ENCODE results near the gene OTOP2. TPM values are rescaled to one million over a fixed set of nuclear protein-coding genes. Genes with fewer than 3 reads are reported as not detected.

Gene OTOP2
- polyA plus RNA-seq, 3 donors = 0.05 TPM; not detected in 2

- H3K27ac Mint-ChIP-seq = peak overlapping the region in 1 of 7 donors; percentile 45
- no peak overlapping the region for H2AFZ ChIP-seq (ENCODE audit: insufficient read depth, low read depth, low read length, poor library complexity, severe bottlenecking)
- TF ChIP-seq, protein P1, sequence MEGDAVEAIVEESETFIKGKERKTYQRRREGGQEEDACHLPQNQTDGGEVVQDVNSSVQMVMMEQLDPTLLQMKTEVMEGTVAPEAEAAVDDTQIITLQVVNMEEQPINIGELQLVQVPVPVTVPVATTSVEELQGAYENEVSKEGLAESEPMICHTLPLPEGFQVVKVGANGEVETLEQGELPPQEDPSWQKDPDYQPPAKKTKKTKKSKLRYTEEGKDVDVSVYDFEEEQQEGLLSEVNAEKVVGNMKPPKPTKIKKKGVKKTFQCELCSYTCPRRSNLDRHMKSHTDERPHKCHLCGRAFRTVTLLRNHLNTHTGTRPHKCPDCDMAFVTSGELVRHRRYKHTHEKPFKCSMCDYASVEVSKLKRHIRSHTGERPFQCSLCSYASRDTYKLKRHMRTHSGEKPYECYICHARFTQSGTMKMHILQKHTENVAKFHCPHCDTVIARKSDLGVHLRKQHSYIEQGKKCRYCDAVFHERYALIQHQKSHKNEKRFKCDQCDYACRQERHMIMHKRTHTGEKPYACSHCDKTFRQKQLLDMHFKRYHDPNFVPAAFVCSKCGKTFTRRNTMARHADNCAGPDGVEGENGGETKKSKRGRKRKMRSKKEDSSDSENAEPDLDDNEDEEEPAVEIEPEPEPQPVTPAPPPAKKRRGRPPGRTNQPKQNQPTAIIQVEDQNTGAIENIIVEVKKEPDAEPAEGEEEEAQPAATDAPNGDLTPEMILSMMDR (IDR thresholded peaks at IDR 0.05) = no peak
- H3K79me2 ChIP-seq (ENCODE audit: insufficient read depth, low read length) = no peaks in the 10 kb centered on the region
- no peak overlapping the region for H3K4me2 ChIP-seq (replicated peaks; ENCODE audit: extremely low read depth, low read length, poor library complexity, severe bottlenecking)
- H3K4me3 Mint-ChIP-seq = no peak overlapping the region
- no peaks in the 10 kb centered on the region for H3K9me3 ChIP-seq (replicated peaks in 1 of 2; ENCODE audit: control insufficient read depth in 1 of 2, insufficient read depth in 1 of 2, low read length in 2 of 2)
- peaks cover 0 to 21% (median 4%) of the 10 kb centered on the region in 7 donors for H3K9me3 Mint-ChIP-seq
- peaks cover 20% of the 10 kb centered on the region for H3K4me1 Mint-ChIP-seq
- H3K4me3 ChIP-seq (replicated peaks in 1 of 3; ENCODE audit: low read depth in 2 of 3, low read length in 3 of 3) = no peak overlapping the region
- peaks cover 16 to 19% of the 10 kb centered on the region in 2 donors for H3K4me1 ChIP-seq (ENCODE audit: control insufficient read depth in 1 of 2, insufficient read depth in 2 of 2, low read length in 2 of 2)
- no peaks in the 10 kb centered on the region for H3K36me3 ChIP-seq (replicated peaks in 1 of 2; ENCODE audit: control insufficient read depth in 1 of 2, insufficient read depth in 2 of 2, low read length in 2 of 2)
- no CpG with 5 or more reads among the region's 3 CpGs for WGBS (ENCODE audit: insufficient coverage)
- no peak for DNase-seq
- H3K9ac ChIP-seq (ENCODE audit: insufficient read depth, low read length, poor library complexity, severe bottlenecking) = no peak overlapping the region
- H3K36me3 Mint-ChIP-seq = peaks cover 0 to 7% of the 10 kb centered on the region in 2 donors
- intact Hi-C loops (cut with micrococcal nuclease) = no loop called here
- no peaks in the 10 kb centered on the region for H4K20me1 ChIP-seq (ENCODE audit: insufficient read depth, low read length)
- no peak overlapping the region for H3K27ac ChIP-seq (ENCODE audit: low read depth in 1 of 2, low read length in 2 of 2)
- peaks cover 61 to 83% (median 75%) of the 10 kb centered on the region in 3 donors for H3K27me3 Mint-ChIP-seq (ENCODE audit: low read depth in 3 of 3)
- H3K27me3 ChIP-seq (ENCODE audit: control insufficient read depth in 2 of 2, insufficient read depth in 2 of 2, low read length in 2 of 2) = peaks cover 24 to 51% of the 10 kb centered on the region in 2 donors
These were observed 53.7 kb downstream of the OTOP2 start for GRCh38 chr17:74977802-74978201.

DNA sequence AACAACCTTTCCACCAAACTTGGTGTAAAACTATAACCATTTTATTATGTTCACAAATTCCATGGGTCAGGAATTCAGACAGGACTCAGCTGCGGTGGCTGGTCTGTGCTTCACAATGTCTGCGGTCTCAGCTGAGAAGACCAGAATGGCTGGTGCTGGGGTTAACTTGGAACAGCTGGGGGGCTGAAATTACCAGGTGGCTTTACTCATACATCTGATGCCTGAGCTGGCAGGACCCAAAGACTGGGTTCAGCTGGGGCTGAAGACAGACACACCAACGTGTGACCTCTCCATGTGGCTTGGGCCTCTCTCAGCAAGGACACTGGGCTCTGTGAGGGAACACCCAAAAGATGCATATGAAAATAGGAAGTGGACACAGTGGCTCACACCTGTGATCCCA lies 54.2 kb downstream of the OTOP2 start:
- TF ChIP-seq, protein P1 (IDR thresholded peaks at IDR 0.05) = no peak
- H4K20me1 ChIP-seq (ENCODE audit: insufficient read depth, low read length) = no peaks in the 10 kb centered on the region
- no peak overlapping the region for H3K27ac Mint-ChIP-seq
- no peak for DNase-seq
- H3K4me3 Mint-ChIP-seq = peak overlapping the region in 1 of 2 donors; percentile 18
- peaks cover 13 to 17% of the 10 kb centered on the region in 2 donors for H3K4me1 ChIP-seq (ENCODE audit: control insufficient read depth in 1 of 2, insufficient read depth in 2 of 2, low read length in 2 of 2)
- no peak overlapping the region for H3K9ac ChIP-seq (ENCODE audit: insufficient read depth, low read length, poor library complexity, severe bottlenecking)
- no peak overlapping the region for H3K27ac ChIP-seq (ENCODE audit: low read depth in 1 of 2, low read length in 2 of 2)
- H3K27me3 ChIP-seq (ENCODE audit: control insufficient read depth in 2 of 2, insufficient read depth in 2 of 2, low read length in 2 of 2) = peaks cover 20 to 51% of the 10 kb centered on the region in 2 donors
- H3K4me2 ChIP-seq (replicated peaks; ENCODE audit: extremely low read depth, low read length, poor library complexity, severe bottlenecking) = no peak overlapping the region
- H3K9me3 ChIP-seq (replicated peaks in 1 of 2; ENCODE audit: control insufficient read depth in 1 of 2, insufficient read depth in 1 of 2, low read length in 2 of 2) = no peaks in the 10 kb centered on the region
- no peak overlapping the region for H2AFZ ChIP-seq (ENCODE audit: insufficient read depth, low read depth, low read length, poor library complexity, severe bottlenecking)
- H3K36me3 Mint-ChIP-seq = peaks cover 0 to 3% of the 10 kb centered on the region in 2 donors
- H3K9me3 Mint-ChIP-seq = peaks cover 0 to 17% (median 3%) of the 10 kb centered on the region in 7 donors
- no peaks in the 10 kb centered on the region for H3K79me2 ChIP-seq (ENCODE audit: insufficient read depth, low read length)
- peaks cover 61 to 83% (median 75%) of the 10 kb centered on the region in 3 donors for H3K27me3 Mint-ChIP-seq (ENCODE audit: low read depth in 3 of 3)
- no peak overlapping the region for H3K4me3 ChIP-seq (replicated peaks in 1 of 3; ENCODE audit: low read depth in 2 of 3, low read length in 3 of 3)
- no peaks in the 10 kb centered on the region for H3K36me3 ChIP-seq (replicated peaks in 1 of 2; ENCODE audit: control insufficient read depth in 1 of 2, insufficient read depth in 2 of 2, low read length in 2 of 2)
- intact Hi-C loops (cut with micrococcal nuclease) = no loop called here
- WGBS (ENCODE audit: insufficient coverage) = no CpG with 5 or more reads among the region's 3 CpGs
- H3K4me1 Mint-ChIP-seq = peaks cover 16% of the 10 kb centered on the region
